Neutrophil (primary cell): ENCODE results near the gene GLI1.

ENCODE experiments used
- H3K27ac ChIP-seq: fragments of 200-600 bp; sonication (generic); 2 replicates; pipeline ENCODE4 v1.5.1; 2016; ENCODE audit warnings: mild to moderate bottlenecking, moderate library complexity
- H3K27me3 ChIP-seq: fragments of 200-600 bp; sonication (generic); 2 replicates; pipeline ENCODE4 v1.6.0; 2016; ENCODE audit warnings: mild to moderate bottlenecking
- H3K36me3 ChIP-seq: fragments of 200-600 bp; sonication (generic); 2 replicates; pipeline ENCODE4 v1.5.1; 2017
- H3K4me1 ChIP-seq, 2 experiments: fragments of 200-600 bp in 1 of 2; sonication (generic) in 1 of 2; 1 replicate in 1 of 2; 2 replicates in 1 of 2; pipeline versions ENCODE4 v1.5.1 to v1.6.1; 2013 to 2016; ENCODE audit warnings: low read depth in 1 of 2, low read length in 1 of 2, mild to moderate bottlenecking in 1 of 2, moderate library complexity in 1 of 2; ENCODE audit not compliant: control insufficient read depth in 1 of 2, insufficient read depth in 1 of 2
- H3K4me3 ChIP-seq, 2 experiments: fragments of 200-600 bp in 1 of 2; sonication (generic) in 1 of 2; 1 replicate in 1 of 2; 2 replicates in 1 of 2; pipeline ENCODE4 v1.5.1; 2013 to 2016; ENCODE audit warnings: low read depth in 1 of 2, low read length in 1 of 2, mild to moderate bottlenecking in 1 of 2, moderate library complexity in 1 of 2
- H3K9me3 ChIP-seq: fragments of 200-600 bp; sonication (generic); 2 replicates; pipeline ENCODE4 v1.5.1; 2016
- CTCF ChIP-seq: fragments of 200-600 bp; sonication (generic); IDR thresholded peaks from 2 replicates; pipeline ENCODE4 v1.5.1; 2016; ENCODE audit warnings: antibody characterized with exemption

GLI1 gene

GRCh38 chr12:57451233-57451778, 8.3 kb upstream of the GLI1 start:
- no peak overlapping the region for H3K27ac ChIP-seq
- no peak overlapping the region for H3K4me3 ChIP-seq
- peaks cover 10 to 12% of the 10 kb centered on the region in 2 experiments for H3K4me1 ChIP-seq
- H3K27me3 ChIP-seq = peaks cover 11% of the 10 kb centered on the region
- no peaks in the 10 kb centered on the region for H3K36me3 ChIP-seq
- TF ChIP-seq CTCF = no peak
- H3K9me3 ChIP-seq = no peaks in the 10 kb centered on the region

GRCh38 chr12:57452181-57452936, 7.2 kb upstream of the GLI1 start:
- H3K4me1 ChIP-seq = peaks cover 10 to 12% of the 10 kb centered on the region in 2 experiments
- H3K27me3 ChIP-seq = peaks cover 20% of the 10 kb centered on the region
- H3K27ac ChIP-seq = no peak overlapping the region
- TF ChIP-seq CTCF = no peak
- no peaks in the 10 kb centered on the region for H3K9me3 ChIP-seq
- H3K36me3 ChIP-seq = no peaks in the 10 kb centered on the region
- H3K4me3 ChIP-seq = no peak overlapping the region

DNA sequence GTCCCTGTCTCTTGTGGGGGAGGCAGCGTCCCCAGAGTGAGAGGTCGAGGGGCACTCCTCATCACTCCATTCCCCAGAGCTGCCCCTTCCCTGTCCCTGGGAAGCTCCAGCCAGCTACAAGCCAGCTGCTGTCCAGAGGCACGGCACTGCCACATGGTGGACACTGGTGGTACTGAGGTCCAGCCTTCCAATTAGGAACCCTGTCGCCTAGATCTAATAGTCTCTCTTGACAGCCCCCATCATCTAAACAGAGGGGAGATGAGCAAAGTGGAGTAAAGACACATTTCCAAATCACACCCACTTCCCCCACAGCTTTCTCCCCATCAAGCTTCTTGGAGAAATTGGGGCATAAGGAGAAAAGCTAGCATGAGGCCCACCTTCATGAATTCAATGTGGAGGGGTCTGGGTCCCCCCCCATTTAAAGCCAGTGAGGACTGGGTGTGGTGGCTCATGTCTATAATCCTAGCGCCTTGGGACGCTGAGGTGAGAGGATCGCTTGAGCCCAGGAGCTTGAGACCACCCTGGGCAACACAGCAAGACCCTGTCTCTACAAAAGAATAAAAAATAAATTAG, 6.6 kb upstream of the GLI1 start:
- Histone ChIP-seq H3K4me1 (peaks cover 9 to 10% of the 10 kb centered on the region in 2 experiments), H3K4me3 (no peak overlapping the region), H3K27me3 (peaks cover 20% of the 10 kb centered on the region), H3K36me3 (no peaks in the 10 kb centered on the region), H3K9me3 (no peaks in the 10 kb centered on the region), H3K27ac (no peak overlapping the region)
- peak; percentile 90 for TF ChIP-seq CTCF

- Histone ChIP-seq H3K9me3 (no peaks in the 10 kb centered on the region), H3K27ac (no peak overlapping the region), H3K4me1 (peaks cover 16 to 18% of the 10 kb centered on the region in 2 experiments), H3K27me3 (peaks cover 20% of the 10 kb centered on the region), H3K36me3 (no peaks in the 10 kb centered on the region), H3K4me3 (no peak overlapping the region)
- no peak for TF ChIP-seq CTCF
Observed at GRCh38 chr12:57454213-57454565, 5.4 kb upstream of the GLI1 start.

DNA sequence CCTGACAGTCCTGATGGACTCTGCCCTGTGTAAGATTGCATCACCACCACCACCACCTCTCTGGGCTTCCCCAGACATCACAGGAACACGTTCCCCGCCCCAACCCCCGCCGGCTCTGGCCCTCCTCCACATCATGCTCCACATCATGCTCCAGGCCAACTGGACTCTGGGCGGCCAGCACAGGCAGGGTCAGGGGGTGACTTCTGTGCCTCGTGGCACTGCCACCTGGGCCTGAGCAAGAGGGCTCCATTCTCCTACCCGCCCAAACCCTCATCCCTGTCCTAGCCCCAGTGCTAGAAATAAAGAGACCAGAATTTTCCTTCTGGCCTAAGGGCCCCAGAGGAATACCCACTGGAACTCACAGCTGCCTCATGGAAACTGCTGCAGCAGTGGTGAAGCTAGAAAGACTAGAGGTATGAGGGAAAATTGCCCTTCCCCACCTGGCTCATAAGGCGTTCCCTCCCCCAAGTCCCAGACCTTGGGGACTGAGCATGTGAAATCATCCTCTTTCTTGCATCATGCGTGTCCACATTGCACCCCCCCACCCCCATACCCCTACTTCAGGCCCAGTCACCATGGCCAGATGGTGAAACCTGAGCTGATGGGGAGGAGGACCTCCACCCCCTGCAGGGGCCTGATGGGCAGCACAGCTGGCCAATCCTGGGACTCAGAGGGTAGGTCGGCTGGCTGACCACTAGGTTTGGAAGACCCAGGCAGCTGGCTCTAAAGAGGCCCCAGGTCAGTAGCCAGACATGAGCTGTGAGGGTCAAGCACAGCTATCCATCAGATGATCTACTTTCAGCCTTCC, 4.8 kb upstream of the GLI1 start, which contains the start of gene INHBE:
Gene INHBE, plus strand, starts transcription at position 742 of the 808 bp plus-strand sequence. CDS start 230 bp downstream, outside the sequence.
- Histone ChIP-seq H3K36me3 (no peaks in the 10 kb centered on the region), H3K4me3 (no peak within 1 kb of the TSS), H3K9me3 (no peaks in the 10 kb centered on the region), H3K27me3 (peaks cover 25% of the 10 kb centered on the region), H3K4me1 (peaks cover 22 to 24% of the 10 kb centered on the region in 2 experiments), H3K27ac (no peak within 1 kb of the TSS)
- no peak for TF ChIP-seq CTCF
